GOT3 (cell line): Measurements from ENCODE around the gene ITPKB.
"Not testable (repeated sequence)": the region's sequence is repeated elsewhere in the genome, so short reads cannot be mapped to it uniquely, and the experiment has no call there.

Experiments
- DNase-seq: peaks from one replicate; lab custom pipeline; 2025; ENCODE audit warnings: mixed read lengths; lab: John Stamatoyannopoulos, UW

Gene ITPKB

GRCh38 chr1:226651041-226651731 is 87.9 kb downstream of the ITPKB start:
- DNase-seq: no peak

DNA sequence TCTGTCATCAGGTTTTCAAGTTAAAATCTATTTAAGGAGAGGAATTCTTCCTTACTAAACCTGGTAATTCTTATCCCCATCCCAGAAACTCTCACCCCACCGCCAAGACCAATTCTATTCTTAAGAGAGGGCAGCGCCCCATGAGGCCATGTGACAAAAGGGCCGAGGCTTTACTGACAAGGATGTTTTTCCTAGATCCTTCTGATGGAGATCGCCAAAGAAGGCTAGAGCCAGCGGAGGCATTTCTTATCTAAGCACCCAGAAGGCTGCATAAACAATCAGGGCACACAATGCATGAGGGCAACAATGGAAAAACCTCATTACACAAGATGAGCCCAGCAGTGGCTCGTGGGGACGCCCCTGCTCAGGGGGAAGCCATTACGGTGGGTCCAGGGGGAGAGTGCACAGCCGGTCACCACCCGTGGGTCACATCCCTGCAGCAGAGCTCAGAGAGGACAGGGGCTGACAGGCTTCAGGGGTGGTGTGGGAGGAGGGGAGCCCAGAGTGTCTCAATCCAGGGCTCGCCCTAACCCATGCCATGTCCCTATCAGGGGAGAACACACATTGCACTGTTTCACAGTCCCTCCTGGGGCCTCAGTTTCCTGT is 88.7 kb downstream of the ITPKB start:
- DNase-seq: no peak

- DNase-seq: no peak
Observed at GRCh38 chr1:226649780-226650179, 89.3 kb downstream of the ITPKB start.

GRCh38 chr1:226649244-226649643 is 89.8 kb downstream of the ITPKB start:
- no peak for DNase-seq

- no peak for DNase-seq
Observed at GRCh38 chr1:226648421-226648820, 90.7 kb downstream of the ITPKB start.

GRCh38 chr1:226647719-226648118 is 91.4 kb downstream of the ITPKB start:
- DNase-seq: no peak

GRCh38 chr1:226646870-226647449 is 92.1 kb downstream of the ITPKB start:
- no peak for DNase-seq

GRCh38 chr1:226646026-226646869 is 92.8 kb downstream of the ITPKB start:
- no peak for DNase-seq

- DNase-seq: no peak
Observed at GRCh38 chr1:226645279-226645976, 93.7 kb downstream of the ITPKB start.

DNA sequence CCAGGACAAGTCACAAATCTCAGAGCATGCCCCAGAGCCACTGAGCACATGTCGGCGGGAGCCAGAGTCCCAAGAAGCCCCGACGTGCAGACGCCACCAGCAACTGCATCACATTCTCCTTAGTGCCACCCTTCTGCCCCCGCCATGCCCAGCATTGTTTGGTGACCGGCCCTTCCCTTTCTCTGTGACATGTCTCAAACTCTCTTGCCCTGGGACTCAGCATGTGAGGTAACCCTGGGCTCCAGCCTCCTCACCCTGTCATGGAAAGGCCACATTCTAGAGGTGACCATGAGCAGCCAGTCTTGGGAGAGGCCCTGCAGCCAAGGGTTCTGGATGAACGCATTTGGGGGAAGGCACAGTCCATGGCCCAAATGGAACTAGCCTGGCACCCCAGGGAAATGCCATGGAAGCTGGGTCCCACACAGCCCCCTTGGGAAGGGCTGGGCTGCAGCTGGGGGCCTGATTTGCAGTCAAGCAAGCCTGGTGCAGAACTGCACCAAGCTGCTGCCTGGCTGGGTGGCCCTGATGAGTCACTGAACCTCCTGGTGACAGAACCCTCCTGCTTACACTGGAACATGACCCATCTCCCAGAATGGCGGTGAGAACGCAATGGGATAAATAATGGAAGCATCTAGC is 94.4 kb downstream of the ITPKB start:
- DNase-seq: no peak

GRCh38 chr1:226643611-226644540 is 95.2 kb downstream of the ITPKB start:
- no peak for DNase-seq

GRCh38 chr1:226643177-226643576 is 95.9 kb downstream of the ITPKB start:
- no peak for DNase-seq

DNA sequence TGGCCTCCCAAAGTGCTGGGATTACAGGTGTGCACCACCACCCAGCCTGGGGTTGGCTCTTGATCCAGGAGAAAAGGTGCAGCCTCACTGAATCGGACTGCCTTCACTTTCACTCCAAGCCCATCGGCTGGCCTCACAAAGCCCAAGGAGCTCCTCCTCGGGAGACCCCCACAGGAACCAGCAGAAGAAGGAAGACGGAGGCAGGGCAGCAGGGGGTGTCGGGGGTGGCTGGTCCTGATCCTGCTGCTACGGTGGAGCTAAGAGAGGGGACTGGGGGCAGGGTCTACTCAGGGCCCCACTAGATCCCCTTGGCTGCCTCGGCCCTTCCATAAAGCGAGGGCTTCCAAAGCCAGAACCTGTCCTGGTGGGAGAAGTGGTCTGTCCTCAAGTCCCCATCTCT is 96.7 kb downstream of the ITPKB start:
- no peak for DNase-seq

DNA sequence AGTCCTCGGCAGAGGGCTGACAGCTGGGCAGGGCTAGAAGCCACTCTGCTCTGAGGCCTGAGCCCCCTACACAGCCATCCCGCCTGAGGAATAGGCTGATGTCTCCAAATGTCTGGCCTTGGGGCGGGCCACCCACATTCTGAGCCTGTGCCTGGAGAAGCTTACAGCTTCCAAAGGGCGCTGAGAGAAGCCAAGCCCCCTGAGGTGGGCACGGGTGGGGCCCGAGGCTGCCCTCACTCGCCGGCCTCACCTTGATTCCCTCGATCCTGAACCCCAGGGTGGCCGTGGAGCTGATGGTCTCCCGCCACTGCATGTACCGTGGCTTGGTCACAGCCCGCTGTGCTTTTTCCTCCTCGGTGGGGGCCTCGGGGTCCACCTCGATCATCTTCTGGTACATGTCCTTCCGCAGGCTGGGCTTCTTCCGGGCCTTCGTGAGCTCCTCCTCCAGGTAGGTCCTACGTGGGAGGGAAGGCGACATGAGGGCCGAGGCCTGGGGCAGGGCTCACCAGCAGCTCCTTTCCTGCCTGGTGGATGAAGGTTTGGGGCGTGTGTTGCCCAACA is 97.3 kb downstream of the ITPKB start:
- no peak for DNase-seq

GRCh38 chr1:226640321-226641136 is 98.6 kb downstream of the ITPKB start:
- DNase-seq: no peak

- DNase-seq: no peak
Observed at GRCh38 chr1:226639631-226640061, 99.4 kb downstream of the ITPKB start.

- not testable (repeated sequence) for DNase-seq
Observed at GRCh38 chr1:226639206-226639605, 99.9 kb downstream of the ITPKB start.

- no peak for DNase-seq
Observed at GRCh38 chr1:226638608-226639007, 100.5 kb downstream of the ITPKB start.

DNA sequence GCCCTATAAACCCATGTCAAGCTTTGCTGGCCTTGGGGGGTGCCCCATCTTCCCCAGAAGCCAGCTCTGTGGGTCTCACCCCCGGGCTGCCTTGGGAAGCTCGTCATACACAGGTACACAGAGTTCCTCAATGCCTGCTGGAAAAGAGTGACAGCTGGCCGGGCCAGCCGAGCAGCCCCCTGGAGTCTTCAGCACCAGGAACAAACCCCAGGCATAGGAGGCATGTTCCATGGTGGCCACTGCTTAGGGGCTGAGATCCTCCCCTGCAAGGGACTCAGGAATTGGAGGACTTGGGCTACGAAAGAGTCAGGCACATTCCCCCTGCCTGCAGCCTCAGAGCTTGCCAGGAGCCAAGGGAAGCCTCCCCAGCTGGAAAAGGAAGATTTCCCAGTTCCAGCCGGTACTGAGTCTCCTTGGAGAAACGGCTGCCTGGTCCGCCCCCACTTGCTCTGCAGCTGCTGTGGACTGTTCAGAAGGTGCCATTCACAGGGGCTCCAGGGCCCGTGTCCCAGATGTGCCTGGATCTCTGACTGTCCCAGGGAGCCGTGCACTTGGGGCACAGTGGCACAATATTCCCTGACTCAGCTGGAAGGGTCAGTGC is 101.0 kb downstream of the ITPKB start:
- DNase-seq: no peak
